SJCRH30 (cell line): ENCODE measurements around the gene WNT3A. TPM values are rescaled to one million over a fixed set of nuclear protein-coding genes. Genes with fewer than 3 reads are reported as not detected.
A peak's percentile ranks its signal among the peaks of the same experiment; 100 is the strongest.

Experiments used
- DNase-seq, 2 experiments: peaks; one replicate each; pipeline ENCODE4 v3.0.0-alpha.2; 2015 to 2020
- H3K27ac ChIP-seq: fragments of 250-450 bp; sonication (Bioruptor Pico); 2 replicates; pipeline ENCODE4 v1.5.1; 2020; ENCODE audit warnings: mild to moderate bottlenecking, moderate library complexity
- H3K27me3 ChIP-seq: fragments of 250-450 bp; sonication (Bioruptor Pico); 2 replicates; pipeline ENCODE4 v1.5.1; 2020; ENCODE audit warnings: mild to moderate bottlenecking, moderate library complexity
- H3K36me3 ChIP-seq: fragments of 250-450 bp; sonication (Bioruptor Pico); 2 replicates; pipeline ENCODE4 v1.5.1; 2020; ENCODE audit warnings: mild to moderate bottlenecking, moderate library complexity
- H3K4me1 ChIP-seq: fragments of 250-450 bp; sonication (Bioruptor Pico); 2 replicates; pipeline ENCODE4 v1.5.1; 2020; ENCODE audit warnings: mild to moderate bottlenecking, moderate library complexity
- H3K4me3 ChIP-seq: fragments of 250-450 bp; sonication (Bioruptor Pico); 2 replicates; pipeline ENCODE4 v1.5.1; 2020; ENCODE audit warnings: mild to moderate bottlenecking, moderate library complexity
- H3K9me3 ChIP-seq: fragments of 250-450 bp; sonication (Bioruptor Pico); replicated peaks from 2 replicates; pipeline ENCODE4 v1.5.1; 2020; ENCODE audit warnings: mild to moderate bottlenecking, moderate library complexity
- total RNA-seq: library from RNA; depleted of rRNA; stranded (reverse); fragments of >200 nt; shearing (Covaris generic); gene quantifications from 2 replicates; pipeline ENCODE4 v1.2.3, GENCODE V29; 2014

WNT3A gene
- total RNA-seq, 1 experiment from 2014 or later: not detected

DNA sequence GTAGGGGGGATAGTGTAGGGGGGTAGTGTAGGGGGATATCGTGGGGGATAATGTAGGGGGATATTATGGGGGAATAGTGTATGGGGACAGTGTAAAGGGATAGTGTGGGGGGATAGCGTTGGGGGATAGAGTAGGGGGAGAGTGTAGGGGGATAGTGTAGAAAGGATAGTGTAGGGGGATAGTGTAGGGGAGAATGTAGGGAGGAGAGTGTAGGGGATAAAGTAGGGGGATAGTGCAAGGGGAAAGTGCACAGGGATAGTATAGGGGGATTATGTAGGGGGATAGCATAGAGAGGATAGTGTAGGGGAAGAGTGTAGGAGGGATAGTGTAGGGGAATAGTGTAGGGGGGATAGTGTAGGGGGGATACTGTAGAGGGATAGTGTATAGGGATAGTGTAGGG, 63.4 kb downstream of the WNT3A start:
- no peak for DNase-seq
- Histone ChIP-seq H3K27ac (no peak overlapping the region), H3K36me3 (no peaks in the 10 kb centered on the region), H3K27me3 (no peaks in the 10 kb centered on the region; the same call in 1 of the 2 replicates), H3K4me3 (no peak overlapping the region), H3K9me3 (no peaks in the 10 kb centered on the region), H3K4me1 (peaks cover 13% of the 10 kb centered on the region)

DNA sequence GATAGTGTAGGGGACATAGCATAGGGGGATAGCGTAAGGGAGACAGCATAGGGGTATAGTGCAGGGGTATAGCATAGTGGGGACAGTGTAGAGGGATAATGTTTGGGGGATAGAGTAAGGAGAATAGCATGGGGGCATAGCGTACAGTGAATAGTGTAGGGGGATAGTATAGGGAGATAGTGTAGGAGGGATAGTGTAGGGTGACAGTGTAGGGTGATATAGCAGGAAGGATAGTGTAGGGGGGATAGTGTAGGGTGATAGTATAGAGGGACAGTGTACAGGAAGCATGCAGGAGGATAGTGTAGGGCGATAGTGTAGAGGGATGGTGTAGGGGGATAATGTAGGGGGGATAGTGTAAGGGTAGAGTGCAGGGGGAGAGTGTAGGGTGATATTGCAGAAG, 64.1 kb downstream of the WNT3A start:
- Histone ChIP-seq H3K27me3 (no peaks in the 10 kb centered on the region; the same call in 1 of the 2 replicates), H3K9me3 (no peaks in the 10 kb centered on the region), H3K27ac (no peak overlapping the region), H3K36me3 (no peaks in the 10 kb centered on the region), H3K4me1 (peaks cover 13% of the 10 kb centered on the region), H3K4me3 (no peak overlapping the region)
- DNase-seq: no peak

DNA sequence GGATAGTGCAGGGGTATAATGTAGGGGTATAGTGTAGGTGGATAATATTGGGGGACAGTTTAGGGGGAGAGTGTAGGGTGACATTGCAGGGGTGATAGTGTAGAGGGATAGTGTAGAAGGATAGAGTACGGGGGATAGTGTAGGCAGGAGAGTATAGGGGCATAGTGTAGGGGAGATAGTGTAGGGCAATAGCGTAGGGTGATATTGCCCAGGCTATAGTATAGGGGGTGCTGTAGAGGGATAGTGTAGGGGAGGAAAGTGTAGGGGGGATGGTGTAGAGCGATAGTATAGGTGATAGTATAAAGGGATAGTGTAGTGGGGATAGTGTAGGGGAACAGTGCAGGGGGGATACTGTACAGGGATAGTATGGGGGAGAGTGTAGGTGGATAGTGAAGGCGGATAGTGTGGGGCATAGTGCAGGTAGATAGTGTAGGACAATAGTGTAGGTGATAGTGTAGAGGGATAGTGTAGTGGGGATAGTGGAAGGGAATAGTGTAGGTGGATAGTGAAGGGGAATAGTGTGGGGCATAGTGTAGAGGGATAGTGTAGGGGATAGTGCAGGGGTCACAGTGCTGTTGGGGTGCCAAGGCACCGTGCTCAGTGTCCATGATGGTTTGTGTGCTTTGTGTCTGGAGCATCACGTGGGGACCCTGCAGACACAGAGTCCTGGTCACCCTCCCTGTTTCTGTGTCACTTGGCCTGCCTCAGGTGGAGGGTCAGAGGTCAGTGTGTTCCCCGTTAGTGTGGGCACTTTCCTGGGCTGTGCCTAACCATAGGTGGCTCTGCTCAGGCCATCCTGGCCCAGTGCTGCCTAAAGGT, 65.2 kb downstream of the WNT3A start:
- Histone ChIP-seq H3K27me3 (no peaks in the 10 kb centered on the region), H3K27ac (no peak overlapping the region), H3K4me3 (no peak overlapping the region), H3K36me3 (no peaks in the 10 kb centered on the region), H3K4me1 (peaks cover 13% of the 10 kb centered on the region), H3K9me3 (no peaks in the 10 kb centered on the region)
- DNase-seq: no peak

DNA sequence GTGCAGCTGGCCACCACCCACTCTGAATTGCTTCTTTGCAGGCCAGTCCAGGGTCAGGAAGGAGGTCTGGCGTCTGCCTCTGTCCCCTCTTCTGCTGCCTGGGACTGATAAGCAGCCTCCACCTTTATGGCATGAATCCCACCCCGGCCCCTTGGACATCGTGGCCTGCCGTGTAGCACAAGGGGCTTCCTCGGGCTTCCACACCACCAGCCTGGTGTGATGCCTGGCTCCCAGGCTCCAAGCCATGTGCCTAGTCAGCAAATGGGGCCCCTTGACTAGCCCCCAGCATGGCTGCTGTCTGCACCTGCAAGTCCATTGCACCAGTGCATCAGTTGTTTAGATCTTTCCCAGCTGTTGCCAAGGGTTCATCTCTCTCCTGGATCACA, 65.9 kb downstream of the WNT3A start:
- Histone ChIP-seq H3K4me3 (no peak overlapping the region), H3K27me3 (no peaks in the 10 kb centered on the region), H3K9me3 (no peaks in the 10 kb centered on the region), H3K4me1 (peaks cover 13% of the 10 kb centered on the region), H3K36me3 (no peaks in the 10 kb centered on the region), H3K27ac (no peak overlapping the region)
- no peak for DNase-seq

DNA sequence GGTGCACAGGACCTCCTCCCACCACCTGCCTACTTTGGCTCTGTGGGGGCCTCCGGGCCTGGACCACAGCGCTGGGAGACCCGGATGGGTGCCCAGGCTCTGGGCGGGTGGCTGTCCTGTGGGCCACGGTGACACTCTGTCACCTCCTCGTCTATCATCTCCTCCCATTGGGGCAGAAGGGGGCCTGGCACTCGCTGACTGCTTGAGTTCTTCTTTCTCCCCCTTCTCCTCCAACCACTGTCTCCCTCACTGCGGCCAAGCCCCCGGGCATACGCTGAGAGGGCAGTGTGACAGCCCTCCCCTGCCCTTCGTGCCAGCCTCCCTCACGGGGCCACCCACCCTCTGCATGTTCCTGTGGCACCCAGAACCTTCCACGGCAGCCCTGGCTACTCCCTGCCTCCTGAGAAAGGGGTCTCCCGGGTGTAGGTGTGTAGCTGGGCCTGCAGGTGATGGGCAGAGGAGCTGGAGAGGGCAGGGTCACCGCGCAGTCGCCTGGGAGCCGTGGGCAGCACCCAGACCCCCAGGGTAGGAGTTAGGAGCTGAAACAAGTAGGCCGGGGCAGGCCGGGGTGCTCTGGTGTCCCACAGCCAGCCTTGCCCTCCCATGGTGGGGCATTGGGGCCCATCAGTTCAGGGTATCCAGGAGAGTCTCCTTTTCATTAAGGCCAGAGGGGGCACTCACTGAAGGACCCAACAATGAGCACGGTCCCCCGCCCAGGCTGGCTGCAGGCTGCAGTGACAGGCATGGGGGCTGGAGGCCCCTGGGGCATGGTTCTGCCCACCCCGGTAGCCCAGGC, 66.5 kb downstream of the WNT3A start:
- peak overlapping the region; percentile 26; the same call in 1 of the 2 replicates for H3K27ac ChIP-seq
- H3K4me3 ChIP-seq: no peak overlapping the region
- peaks cover 13% of the 10 kb centered on the region for H3K4me1 ChIP-seq
- H3K9me3 ChIP-seq: no peaks in the 10 kb centered on the region
- H3K36me3 ChIP-seq: no peaks in the 10 kb centered on the region
- DNase-seq: no peak
- no peaks in the 10 kb centered on the region for H3K27me3 ChIP-seq

DNA sequence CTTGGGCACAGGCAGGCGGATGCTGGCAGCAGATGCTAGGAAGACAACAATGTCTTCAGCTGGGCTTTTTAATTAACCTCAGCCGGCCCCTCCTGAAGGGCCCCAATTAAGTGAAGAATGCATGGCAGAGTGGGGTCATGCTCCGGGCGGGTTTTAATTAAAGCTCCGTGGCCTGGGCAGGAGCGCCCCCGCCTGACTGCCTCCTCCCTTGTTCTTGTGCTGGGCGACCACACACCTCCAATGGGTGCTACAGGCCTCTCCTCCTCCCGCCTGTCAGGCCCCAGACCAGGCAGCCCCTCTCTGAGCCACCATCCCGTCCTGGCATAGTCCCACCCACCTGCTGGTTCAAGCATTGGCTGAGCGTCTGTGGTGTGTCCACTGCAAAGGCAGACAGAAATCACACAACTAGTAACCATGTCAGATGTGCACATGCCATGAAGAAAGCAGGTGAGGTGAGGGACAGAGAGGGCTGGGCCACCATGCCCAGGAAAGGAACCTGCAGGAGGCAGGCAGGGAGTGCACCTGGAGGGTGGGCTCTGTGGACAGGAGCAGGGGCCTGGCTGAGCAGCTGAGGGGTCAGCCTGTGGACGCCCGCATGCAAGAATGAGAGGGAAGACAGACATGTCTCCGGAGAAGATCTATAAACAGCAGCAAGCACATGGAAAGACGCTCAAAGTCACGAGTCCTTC, 67.2 kb downstream of the WNT3A start:
- DNase-seq: peak; percentile 80 to 82
- peak overlapping the region; percentile 26; the same call in 1 of the 2 replicates for H3K27ac ChIP-seq
- no peaks in the 10 kb centered on the region for H3K27me3 ChIP-seq
- no peaks in the 10 kb centered on the region for H3K9me3 ChIP-seq
- peaks cover 13% of the 10 kb centered on the region for H3K4me1 ChIP-seq
- no peak overlapping the region for H3K4me3 ChIP-seq
- no peaks in the 10 kb centered on the region for H3K36me3 ChIP-seq

DNA sequence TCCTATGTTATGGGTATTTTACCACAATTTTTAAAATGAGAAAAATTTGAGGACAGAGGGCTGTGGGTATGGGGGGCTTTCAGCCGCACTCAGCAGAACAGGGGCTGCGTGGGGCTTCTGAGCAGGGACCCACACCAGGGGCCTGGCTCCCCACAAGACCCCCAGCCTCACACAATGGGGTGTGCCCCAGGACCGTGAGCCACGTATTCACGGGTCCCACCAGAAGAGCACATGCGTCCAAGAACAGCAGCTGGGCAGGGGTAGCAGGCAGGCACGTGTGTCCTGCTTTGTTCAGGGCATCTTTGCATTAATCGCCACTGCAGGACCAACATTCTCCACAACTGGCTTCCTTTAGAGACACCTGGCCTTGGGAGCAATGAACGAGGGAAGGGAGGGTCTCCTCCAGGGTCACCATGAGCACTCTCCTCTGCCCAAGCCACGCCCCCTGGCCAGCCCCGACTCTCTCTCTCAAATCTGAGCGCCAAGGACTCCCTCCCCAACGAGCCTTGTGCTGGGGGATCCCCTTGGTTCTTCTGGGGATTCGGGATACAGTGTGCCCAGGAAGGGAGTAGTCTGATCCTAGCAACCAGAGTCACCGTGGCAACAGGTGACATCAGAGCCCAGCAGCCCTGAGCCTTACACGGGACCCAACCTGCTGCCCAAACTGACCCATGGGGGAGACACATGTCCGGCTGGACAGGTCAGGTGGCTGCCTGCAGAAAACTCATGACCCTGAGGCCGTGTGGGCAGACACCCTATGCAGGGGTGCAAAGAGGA, 68.3 kb downstream of the WNT3A start:
- DNase-seq: no peak
- no peaks in the 10 kb centered on the region for H3K27me3 ChIP-seq
- no peak overlapping the region for H3K27ac ChIP-seq
- H3K4me1 ChIP-seq: peaks cover 13% of the 10 kb centered on the region
- H3K36me3 ChIP-seq: no peaks in the 10 kb centered on the region
- no peak overlapping the region for H3K4me3 ChIP-seq
- H3K9me3 ChIP-seq: no peaks in the 10 kb centered on the region

DNA sequence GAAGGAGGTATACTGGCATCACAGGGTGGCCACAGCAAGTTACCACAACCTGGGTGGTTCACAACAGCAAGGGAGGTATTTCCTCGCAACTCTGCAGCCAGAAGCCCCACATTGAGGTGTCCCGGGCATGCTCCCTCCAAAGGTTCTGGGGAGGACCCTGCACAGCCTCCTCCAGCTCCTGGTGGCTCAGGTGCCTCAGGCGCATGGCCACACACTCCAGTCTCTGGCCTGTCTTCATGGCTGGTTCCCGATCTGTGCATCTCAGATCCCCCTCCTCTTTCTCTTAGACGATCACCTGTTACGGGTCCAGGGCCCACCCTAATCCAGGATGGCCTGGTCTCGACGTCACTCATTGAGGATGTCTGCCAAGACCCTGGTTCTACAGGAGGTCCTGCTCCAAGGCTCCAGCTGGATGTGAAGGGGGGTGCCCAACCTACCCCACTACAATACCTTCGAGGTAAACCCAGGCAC, 69.0 kb downstream of the WNT3A start:
- Histone ChIP-seq H3K27ac (no peak overlapping the region), H3K9me3 (no peaks in the 10 kb centered on the region), H3K36me3 (no peaks in the 10 kb centered on the region), H3K4me3 (no peak overlapping the region), H3K4me1 (peaks cover 13% of the 10 kb centered on the region), H3K27me3 (no peaks in the 10 kb centered on the region)
- no peak for DNase-seq

DNA sequence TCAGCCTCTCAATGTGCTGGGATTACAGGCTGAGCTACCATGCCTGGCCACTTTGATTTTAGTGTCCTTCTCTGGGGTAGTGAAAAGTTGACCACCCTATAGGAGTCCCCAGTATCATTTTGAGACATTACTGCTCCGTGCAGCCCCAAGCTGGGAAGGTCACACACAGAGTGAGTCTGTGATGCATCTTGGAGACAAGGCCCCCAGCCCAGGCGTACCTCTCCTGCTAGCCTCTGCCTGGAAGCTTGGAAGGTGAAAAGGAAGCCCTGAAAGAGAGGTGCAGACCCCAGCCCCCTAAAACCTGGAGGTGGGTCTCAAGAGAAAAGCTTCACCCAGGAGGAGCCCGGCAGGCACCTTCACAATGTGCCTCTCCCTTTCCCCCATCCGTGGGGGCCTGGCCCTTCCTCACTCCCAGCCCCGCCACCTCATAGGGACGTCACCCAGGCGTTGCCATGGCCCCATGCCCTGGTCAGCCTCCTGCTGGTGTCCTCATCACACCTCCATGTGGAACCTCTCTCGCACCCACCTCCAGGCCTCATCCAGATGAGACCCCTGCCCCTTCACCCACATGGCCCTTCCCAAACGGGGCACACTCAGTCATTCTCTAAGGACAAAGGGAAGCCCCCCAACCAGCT, 70.1 kb downstream of the WNT3A start:
- Histone ChIP-seq H3K9me3 (no peaks in the 10 kb centered on the region), H3K36me3 (no peaks in the 10 kb centered on the region), H3K4me3 (no peak overlapping the region), H3K27ac (no peak overlapping the region), H3K27me3 (no peaks in the 10 kb centered on the region), H3K4me1 (peaks cover 13% of the 10 kb centered on the region)
- no peak for DNase-seq

DNA sequence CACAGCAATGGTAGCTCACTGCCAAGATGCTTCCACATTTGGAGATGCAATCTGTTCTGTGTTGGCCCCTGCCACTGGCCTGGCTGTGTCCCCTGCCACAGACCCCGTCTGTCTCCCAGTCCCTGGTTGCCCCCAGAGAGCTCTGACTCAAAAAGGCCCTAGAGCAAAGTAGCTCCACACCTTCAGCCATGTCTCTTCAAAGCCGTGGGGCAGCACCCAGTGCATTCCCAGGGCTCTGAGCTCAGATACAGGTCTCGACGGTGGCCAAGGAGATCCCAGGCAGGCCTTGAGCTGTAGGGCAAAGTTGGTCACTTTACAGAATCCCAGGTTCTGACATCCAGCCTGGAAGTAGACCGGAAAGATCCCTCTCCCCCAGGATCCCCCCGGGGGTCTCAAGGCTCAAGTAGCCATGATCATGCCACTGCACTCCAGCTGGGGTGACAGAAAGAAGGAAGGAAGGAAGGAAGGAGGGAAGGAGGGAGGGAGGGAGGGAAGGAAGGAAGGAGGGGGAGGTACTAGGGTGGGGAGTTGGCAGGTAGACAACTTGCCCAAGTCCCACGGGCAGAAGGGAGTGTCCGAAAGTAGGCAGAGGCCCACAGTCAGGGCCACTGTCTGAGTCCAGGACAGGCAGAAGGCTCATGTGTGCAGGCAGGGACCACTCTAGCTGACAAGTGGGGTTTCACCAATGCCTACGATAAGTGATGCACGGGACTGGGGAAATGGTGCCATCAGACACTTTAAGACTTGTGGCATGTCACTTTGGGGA, 71.0 kb downstream of the WNT3A start:
- no peak overlapping the region for H3K4me3 ChIP-seq
- no peaks in the 10 kb centered on the region for H3K27me3 ChIP-seq

DNA sequence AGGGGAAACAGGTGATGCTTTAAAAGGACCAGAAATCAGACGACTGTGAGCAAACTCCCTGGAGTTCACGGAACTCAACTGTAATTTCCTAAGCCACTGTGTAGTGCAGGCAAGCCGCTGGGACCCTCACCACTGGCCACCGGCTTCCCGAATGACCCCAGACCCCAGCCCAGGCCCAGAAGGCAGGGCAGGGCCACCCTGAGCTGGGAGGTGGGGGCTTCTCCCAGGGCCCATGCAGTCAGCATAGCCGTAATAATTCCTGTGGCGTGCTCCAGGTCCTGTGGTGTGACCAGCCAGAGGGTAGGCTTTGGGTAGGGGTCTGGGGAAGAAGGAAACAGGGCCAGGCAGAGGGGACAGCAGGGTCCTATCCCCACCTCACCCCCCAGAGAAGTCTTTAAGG, 72.2 kb downstream of the WNT3A start:
- no peaks in the 10 kb centered on the region for H3K27me3 ChIP-seq
- peaks cover 2% of the 10 kb centered on the region; the same call in 1 of the 2 replicates for H3K4me1 ChIP-seq
- no peaks in the 10 kb centered on the region for H3K36me3 ChIP-seq
- H3K9me3 ChIP-seq: no peaks in the 10 kb centered on the region
- no peak overlapping the region for H3K27ac ChIP-seq
- no peak overlapping the region for H3K4me3 ChIP-seq
- DNase-seq: no peak

More for the DNA sequence above, 71.0 kb downstream of the WNT3A start:
- Histone ChIP-seq H3K9me3 (no peaks in the 10 kb centered on the region), H3K4me1 (peaks cover 13% of the 10 kb centered on the region), H3K27ac (no peak overlapping the region), H3K36me3 (no peaks in the 10 kb centered on the region)
- DNase-seq: no peak

DNA sequence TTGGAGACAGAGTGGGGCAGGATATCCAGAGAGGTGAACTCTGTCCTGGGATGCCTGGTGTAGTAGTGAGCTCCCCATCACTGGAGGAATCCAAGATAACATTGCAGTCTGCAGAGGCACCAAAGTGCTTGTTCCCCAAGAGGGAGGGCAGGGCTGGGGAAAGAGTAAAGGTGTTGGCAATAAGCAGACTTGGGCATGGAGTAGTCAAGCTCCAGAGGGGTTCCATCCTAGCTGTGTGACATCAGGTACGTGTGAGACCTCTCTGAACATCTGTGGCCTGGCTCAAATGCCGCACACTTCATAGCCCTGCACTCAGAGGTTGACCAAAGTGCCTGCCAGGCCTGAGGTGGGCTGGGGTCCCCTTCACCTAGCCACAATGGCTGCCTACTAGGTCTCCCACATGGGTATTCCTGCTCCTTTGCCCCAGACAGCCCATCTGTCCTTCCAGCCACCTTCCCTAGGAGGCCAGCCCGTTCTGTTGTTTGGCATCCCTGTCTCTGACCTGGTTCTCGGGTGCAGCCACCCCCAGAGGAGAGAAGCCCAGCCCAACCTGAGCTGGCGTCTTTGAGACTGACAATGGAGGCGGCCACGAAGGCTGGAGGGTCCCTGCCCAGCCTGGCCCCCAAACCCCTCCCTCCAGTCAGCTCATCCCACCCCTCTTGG, 72.9 kb downstream of the WNT3A start:
- Histone ChIP-seq H3K27me3 (no peaks in the 10 kb centered on the region), H3K4me1 (peaks cover 4% of the 10 kb centered on the region; the same call in 1 of the 2 replicates), H3K9me3 (no peaks in the 10 kb centered on the region), H3K4me3 (no peak overlapping the region), H3K36me3 (peaks cover 7% of the 10 kb centered on the region; the same call in 1 of the 2 replicates), H3K27ac (no peak overlapping the region)
- DNase-seq: no peak

DNA sequence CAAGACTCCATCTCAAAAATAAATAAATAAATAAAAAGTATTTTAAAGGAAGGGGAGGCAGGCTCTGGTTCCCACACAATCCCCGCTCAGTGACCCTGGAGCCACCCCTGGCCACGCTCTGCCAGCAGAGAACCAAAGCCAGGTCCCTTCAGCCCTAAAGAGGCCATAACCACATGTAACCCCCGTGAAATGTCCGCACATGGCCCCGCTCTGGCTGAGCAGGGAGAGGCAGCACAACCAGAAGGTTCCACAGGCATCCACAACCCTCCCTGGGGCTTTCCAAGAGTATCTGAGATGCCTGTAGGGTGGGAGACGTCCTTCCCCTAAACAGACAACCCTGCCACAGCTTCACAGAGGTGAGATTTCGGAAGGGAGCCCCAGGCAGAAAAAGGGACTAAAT, 74.3 kb downstream of the WNT3A start:
- Histone ChIP-seq H3K27me3 (no peaks in the 10 kb centered on the region), H3K4me3 (no peak overlapping the region), H3K9me3 (no peaks in the 10 kb centered on the region), H3K36me3 (peaks cover 17% of the 10 kb centered on the region), H3K27ac (no peak overlapping the region), H3K4me1 (peaks cover 17% of the 10 kb centered on the region; the same call in 1 of the 2 replicates)
- DNase-seq: no peak
